HG03045 (cell line): ENCODE data around the gene TBC1D8B.

Experiments used
- ATAC-seq: cut with Tn5 transposase; IDR thresholded peaks from one replicate; pipeline ENCODE4 v1.9.1; 2021; ENCODE audit warnings: mild to moderate bottlenecking, moderate library complexity; ENCODE audit not compliant: unreplicated experiment

Gene TBC1D8B

DNA sequence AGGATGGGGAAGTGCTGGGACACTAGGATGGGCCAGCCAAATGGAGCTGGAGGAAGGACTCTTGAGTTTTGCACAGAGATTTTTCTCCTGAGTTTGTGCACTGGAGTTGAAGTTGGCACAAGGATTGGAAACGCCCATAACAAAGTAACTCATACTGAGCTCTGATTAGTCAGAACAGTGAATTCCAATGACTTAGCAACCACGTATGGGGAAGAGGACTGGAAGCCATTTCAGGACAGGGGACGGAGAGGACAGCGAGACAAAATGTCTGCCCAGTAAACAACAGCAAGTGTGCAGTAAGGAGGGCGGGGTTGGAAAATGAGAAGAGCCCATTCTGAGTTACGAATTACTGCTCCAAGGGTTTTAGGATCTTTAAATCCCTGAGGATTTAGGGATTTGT is 94.8 kb downstream of the TBC1D8B start:
- ATAC-seq: no peak

DNA sequence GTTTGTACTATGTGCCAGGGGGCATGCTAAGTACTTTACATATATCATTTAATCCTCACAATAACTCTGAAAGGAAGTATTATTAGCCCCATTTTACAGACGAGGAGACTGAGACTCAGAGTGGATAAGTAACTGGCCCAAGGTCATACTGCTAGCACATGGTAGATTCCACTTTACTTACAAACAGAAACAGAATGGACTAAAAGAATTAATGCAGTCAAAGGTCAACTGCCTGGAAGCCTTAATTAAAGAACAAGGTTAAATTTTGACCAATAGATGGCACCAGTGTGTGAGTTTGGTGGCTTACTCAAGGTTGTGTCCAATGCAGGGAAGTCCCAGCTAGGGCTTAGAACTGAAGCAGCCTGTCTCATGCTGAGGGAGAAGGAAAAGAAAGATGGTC is 96.0 kb downstream of the TBC1D8B start:
- ATAC-seq: peak; percentile 44

GRCh38 chrX:106899276-106899675 is 96.8 kb downstream of the TBC1D8B start:
- ATAC-seq: no peak

- ATAC-seq: no peak
Observed at GRCh38 chrX:106899841-106900240, 97.4 kb downstream of the TBC1D8B start.

GRCh38 chrX:106901341-106901740 is 98.9 kb downstream of the TBC1D8B start:
- no peak for ATAC-seq

- ATAC-seq: no peak
Observed at GRCh38 chrX:106901781-106902219, 99.3 kb downstream of the TBC1D8B start.

DNA sequence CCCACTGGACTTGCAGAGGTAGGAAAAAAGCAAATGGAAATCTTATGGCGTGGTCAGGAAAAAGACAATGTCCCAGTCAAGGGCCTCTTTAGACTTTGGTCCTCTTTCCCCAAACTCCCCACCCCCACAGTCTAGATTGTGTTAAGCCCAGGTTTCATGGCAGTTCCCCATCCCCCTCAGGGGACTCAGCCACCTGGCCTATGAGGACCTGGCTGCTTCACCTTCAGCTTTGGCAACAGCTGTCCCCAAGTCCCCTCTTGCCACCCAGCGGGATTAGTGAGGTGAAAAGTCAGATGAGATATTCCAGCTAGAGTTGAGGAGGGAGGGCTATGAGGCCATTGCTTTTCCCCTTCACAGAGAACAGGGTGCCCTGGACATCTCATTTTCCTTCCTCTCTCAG is 100.2 kb downstream of the TBC1D8B start:
- ATAC-seq: no peak

DNA sequence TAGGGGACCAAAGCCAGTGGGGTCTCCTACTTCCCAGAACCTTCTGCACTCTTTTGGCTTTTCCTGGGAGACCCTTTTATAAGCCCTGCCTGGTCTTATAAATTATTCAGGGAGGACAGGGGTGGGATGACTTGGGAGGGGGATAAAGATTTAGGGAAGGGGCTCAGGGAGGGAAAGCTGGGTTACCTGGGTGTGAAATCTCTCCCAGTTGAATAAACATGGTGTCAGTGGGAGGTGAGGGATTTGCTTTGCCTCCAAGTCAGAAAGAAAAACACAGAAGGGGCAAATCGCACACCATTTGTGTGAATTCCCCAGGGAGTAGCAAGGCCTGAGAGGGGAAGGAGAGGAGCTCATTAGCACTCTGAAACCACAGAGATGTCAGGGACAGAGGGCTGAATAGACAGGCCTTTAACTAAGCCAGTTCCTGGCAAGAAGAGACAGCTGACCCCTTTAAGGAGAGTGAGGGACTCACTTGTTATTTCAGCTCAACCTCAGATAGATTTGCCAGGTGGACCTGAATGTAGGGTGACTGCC is 100.9 kb downstream of the TBC1D8B start, which contains the start of gene RIPPLY1:
Gene RIPPLY1 (minus strand): TSS at position 51 of the 534 bp plus-strand sequence. CDS start 54 bp downstream, outside the sequence.
- ATAC-seq: no peak

DNA sequence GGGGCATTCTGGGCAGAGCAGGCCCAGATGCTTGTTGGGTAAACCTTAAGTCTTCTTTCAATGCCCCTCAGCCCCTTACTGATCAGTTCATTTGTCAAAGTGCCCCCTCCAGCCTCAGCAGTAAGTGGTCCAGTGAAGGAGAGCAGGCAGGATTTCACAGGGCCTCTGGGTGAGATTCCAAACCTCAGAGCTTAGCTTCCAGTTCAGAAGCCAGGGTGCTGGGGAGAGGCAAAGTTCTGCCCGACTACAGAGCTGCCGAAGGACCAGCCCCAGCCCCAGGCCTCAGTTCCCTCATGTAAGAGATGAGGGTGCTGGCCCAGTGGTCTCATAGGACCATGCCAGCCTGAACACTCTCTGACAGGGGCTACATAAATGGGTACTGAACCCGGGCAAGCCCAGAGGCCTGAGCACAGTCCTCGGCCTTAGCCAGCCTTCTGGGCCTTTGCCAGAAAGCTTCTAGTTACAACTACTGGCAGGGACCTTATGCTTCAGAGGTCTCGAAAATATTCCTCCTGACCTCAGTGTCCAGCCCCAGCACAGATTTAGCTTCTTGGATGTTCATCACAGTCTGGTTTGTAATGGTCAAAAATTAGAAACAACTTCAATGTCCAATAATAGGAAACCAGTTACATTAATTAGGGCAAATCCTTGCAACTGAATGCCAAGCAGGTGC is 101.5 kb downstream of the TBC1D8B start:
- ATAC-seq: no peak

- no peak for ATAC-seq
Observed at GRCh38 chrX:106905064-106905708, 102.7 kb downstream of the TBC1D8B start.

DNA sequence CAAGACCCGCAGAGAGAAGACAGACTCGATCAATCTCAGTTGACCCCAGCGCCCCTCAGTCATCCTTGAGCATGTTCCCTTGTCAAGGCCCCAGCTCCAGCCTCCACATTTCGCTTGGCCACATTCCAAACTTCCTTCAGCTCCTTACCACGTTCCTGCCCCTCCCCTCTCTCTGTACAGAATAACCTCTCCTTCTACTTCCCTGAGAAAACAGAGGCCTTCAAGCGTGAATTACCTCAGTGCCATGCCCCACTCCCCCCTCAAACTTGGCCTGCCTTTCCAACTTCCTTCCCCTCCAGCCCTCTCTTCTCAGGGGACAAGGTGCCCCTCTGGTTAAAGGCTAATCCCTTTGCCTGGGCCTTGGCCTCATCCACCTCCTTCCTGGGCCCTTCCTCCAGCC is 103.9 kb downstream of the TBC1D8B start:
- no peak for ATAC-seq

- ATAC-seq: no peak
Observed at GRCh38 chrX:106912864-106913263, 110.4 kb downstream of the TBC1D8B start.

DNA sequence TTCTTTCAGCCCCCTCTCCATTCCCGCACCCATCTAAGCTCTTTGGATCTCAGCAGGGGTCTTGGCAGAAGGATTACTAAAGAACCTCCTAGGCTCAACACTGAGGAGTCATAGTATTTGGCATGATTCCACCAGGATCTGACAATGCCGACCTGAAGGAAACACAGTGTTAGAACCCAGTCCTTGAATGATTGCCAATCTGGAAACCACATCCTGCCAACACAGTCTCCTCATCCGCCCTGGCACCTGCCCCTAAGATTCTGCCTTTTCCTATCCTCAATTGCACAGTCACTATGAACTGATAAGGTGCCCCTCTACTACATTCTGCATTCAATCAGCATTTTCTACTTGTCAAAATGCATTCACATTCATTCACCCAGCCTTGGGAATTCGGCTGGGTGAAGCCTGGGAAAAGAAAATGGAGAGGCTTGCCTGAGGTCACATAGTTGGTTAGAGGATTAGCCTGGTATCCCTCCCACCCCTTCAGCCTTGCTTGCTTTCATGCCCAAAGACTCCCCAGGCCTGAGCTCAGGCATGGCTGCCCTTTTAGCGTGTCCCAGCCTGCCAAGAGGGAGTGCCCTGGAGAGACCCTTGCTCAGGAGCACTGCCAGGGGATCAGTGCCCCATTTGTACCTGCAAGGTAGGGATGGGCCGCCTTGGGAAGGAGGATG is 115.5 kb downstream of the TBC1D8B start:
- ATAC-seq: no peak

GRCh38 chrX:106919932-106920452 is 117.5 kb downstream of the TBC1D8B start, which contains the start of gene CLDN2:
Gene CLDN2, plus strand, starts transcription at chrX:106920402. Its CDS starts 7,827 bp downstream, at chrX:106928229.
- no peak for ATAC-seq

GRCh38 chrX:106921637-106922036 is 119.2 kb downstream of the TBC1D8B start:
- ATAC-seq: no peak
